Motor neuron (in vitro differentiated cells): ENCODE measurements around the gene TMEM229B. TPM values are rescaled to one million over a fixed set of nuclear protein-coding genes. Genes with fewer than 3 reads are reported as not detected.

Source experiments
- ATAC-seq, 8 experiments: fragments of 200-7000 bp; cut with Tn5 transposase; replicated peaks in 6 of 8; 2 replicates each; pipeline ENCODE4 v1.8.0; 2021; ENCODE audit warnings: mild to moderate bottlenecking in 8 of 8, moderate library complexity in 8 of 8
- H3K27ac ChIP-seq, 2 donors: fragments of 250-450 bp; sonication (Bioruptor Pico); 2 replicates each; pipeline ENCODE4 v1.9.0; 2021; ENCODE audit warnings: antibody characterized with exemption in 2 of 2, mild to moderate bottlenecking in 2 of 2, moderate library complexity in 1 of 2
- H3K4me1 ChIP-seq, 2 donors: fragments of 250-450 bp; sonication (Bioruptor Pico); replicated peaks in 1 of 2; 2 replicates each; pipeline ENCODE4 v1.6.1; 2021; ENCODE audit warnings: antibody characterized with exemption in 2 of 2, mild to moderate bottlenecking in 2 of 2, moderate library complexity in 1 of 2
- H3K4me3 ChIP-seq, 5 donors: fragments of 250-450 bp; sonication (Bioruptor Pico); 2 replicates each; pipeline ENCODE4 v1.9.0; 2021; ENCODE audit warnings: antibody characterized with exemption in 5 of 5, mild to moderate bottlenecking in 5 of 5, moderate library complexity in 4 of 5
- WGBS, 10 experiments: fragments of 450-650 bp; shearing (Covaris generic); methylation state at CpG; one replicate each; pipeline ENCODE4 v1.0.0; 2022; 5-methylcytosine and 5-hydroxymethylcytosine counted together
- in situ Hi-C, 9 experiments: fragments of 400-800 bp; cut with MboI; loops; one replicate each; pipeline ENCODE4 v1.15.0; 2021; ENCODE audit warnings: low sequenced_read_pairs in 9 of 9, low pct_unique_long_range_greater_than_20kb in 2 of 9; ENCODE audit not compliant: unreplicated experiment in 9 of 9
- total RNA-seq, 8 experiments: library from RNA; unstranded; fragments of 300-600 nt; gene quantifications; 2 replicates each; pipeline versions ENCODE4 v1.2.3 to v1.2.4, GENCODE V29; 2022

The TMEM229B gene
- total RNA-seq, 8 experiments from 2014 or later: 0.38 to 13.3 (median 0.93) TPM

- peaks cover 6 to 12% of the 10 kb centered on the region in 2 donors for H3K4me1 ChIP-seq
- in situ Hi-C loops: no loop called here
- no peak overlapping the region for H3K27ac ChIP-seq
- no peak for ATAC-seq
- no peak overlapping the region for H3K4me3 ChIP-seq
- 34 to 94% (median 73%) methylated on average over 1 to 4 of the region's 4 CpGs for WGBS, 10 experiments
These were observed 36.9 kb upstream of the TMEM229B start for GRCh38 chr14:67525389-67525788.

GRCh38 chr14:67524634-67524963 lies 36.1 kb upstream of the TMEM229B start:
- ATAC-seq: peak in 1 of 8 experiments; percentile 23
- H3K4me1 ChIP-seq: peaks cover 6 to 12% of the 10 kb centered on the region in 2 donors
- 0 to 75% (median 20%) methylated on average over 1 to 2 of the region's 3 CpGs; no CpG with 5 or more reads in 3 of the 10 experiments for WGBS, 10 experiments
- H3K27ac ChIP-seq: no peak overlapping the region
- in situ Hi-C loops: no loop called here
- H3K4me3 ChIP-seq: no peak overlapping the region

DNA sequence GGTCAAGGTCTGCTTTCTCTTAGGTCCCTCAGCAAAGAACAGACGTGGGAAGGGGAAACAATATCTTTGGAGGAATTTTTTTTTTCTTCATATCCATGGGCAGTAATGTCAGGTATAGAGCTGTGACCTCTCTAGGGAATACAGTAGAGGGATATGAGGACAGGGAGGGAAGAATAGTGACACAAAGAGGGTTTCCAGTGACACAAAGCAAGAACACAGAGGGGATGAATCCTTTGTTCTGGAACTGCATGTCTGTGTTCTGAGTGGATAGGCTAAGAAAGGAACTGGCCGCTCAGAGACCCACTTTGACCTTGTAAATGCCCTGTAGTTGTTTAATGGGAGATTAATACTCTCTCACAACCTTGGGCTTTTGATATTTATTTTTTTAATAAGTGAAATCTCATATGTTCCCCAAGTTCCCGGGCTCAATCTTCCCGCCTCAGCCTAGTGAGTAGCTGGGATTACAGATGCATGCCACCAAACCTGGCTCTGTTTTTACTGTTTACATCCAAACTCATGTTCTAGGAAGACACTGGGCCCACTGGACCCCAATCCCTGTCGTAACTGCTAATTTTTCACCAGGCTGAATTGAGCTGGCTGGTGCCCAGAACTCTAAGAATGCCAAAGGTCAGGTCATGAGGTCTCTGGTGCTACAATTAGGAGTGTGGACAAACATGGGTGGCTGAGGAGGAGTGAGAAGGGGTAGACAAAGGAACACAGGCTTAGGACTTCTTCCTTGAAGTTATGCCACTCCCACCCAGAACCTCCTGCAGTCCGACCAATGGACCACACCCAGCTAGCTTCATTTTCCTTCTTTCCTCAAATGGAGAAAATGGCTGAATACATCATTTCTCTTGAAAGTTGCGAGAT lies 35.5 kb upstream of the TMEM229B start:
- in situ Hi-C loops: no loop called here
- Histone ChIP-seq H3K27ac (no peak overlapping the region), H3K4me3 (no peak overlapping the region), H3K4me1 (peaks cover 6 to 12% of the 10 kb centered on the region in 2 donors)
- ATAC-seq: peak in 4 of 8 experiments; percentile 17 to 32 (median 22)
- 0 to 100% (median 63%) methylated on average over 1 to 7 of the region's 7 CpGs for WGBS, 10 experiments

DNA sequence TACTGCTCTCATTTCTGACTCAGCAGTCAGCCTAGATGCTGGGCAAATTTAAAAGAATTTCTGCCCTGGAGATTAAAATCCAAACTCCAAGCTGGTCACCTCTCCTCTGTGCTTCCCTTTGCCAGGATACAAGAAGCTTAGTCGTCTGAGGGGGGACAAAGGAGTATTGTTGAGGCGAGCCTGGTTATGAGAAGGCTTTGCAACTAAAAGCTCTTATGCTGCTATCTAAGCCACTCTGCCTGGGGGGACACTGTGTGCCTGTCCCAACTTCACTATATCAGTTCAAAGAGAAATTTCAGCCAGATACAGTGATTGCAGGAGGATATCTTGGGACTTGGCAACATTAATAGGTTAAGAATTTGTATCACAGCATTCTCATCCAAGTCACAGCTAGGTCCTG lies 33.7 kb upstream of the TMEM229B start:
- WGBS, 10 experiments: 0 to 40% (median 25%) methylated on average over 1 to 2 of the region's 2 CpGs; no CpG with 5 or more reads in 3 of the 10 experiments

GRCh38 chr14:67520482-67520881 lies 32.0 kb upstream of the TMEM229B start:
- ATAC-seq: no peak
- WGBS, 10 experiments: 43 to 100% (median 86%) methylated on average over 1 of the region's 1 CpG; no CpG with 5 or more reads in 4 of the 10 experiments
- H3K4me3 ChIP-seq: no peak overlapping the region

More for the DNA sequence above, 33.7 kb upstream of the TMEM229B start:
- no peak overlapping the region for H3K4me3 ChIP-seq
- ATAC-seq: no peak
- H3K4me1 ChIP-seq: peaks cover 6 to 12% of the 10 kb centered on the region in 2 donors
- H3K27ac ChIP-seq: no peak overlapping the region
- in situ Hi-C loops: no loop called here

GRCh38 chr14:67519406-67519805 lies 30.9 kb upstream of the TMEM229B start:
- in situ Hi-C loops: no loop called here
- Histone ChIP-seq H3K4me3 (no peak overlapping the region), H3K27ac (no peak overlapping the region), H3K4me1 (peaks cover 6 to 8% of the 10 kb centered on the region in 2 donors)
- ATAC-seq: no peak
- 0 to 80% (median 29%) methylated on average over 1 to 4 of the region's 5 CpGs; no CpG with 5 or more reads in 3 of the 10 experiments for WGBS, 10 experiments

More at GRCh38 chr14:67520482-67520881, 32.0 kb upstream of the TMEM229B start:
- peaks cover 6 to 12% of the 10 kb centered on the region in 2 donors for H3K4me1 ChIP-seq
- H3K27ac ChIP-seq: no peak overlapping the region
- in situ Hi-C loops: no loop called here

DNA sequence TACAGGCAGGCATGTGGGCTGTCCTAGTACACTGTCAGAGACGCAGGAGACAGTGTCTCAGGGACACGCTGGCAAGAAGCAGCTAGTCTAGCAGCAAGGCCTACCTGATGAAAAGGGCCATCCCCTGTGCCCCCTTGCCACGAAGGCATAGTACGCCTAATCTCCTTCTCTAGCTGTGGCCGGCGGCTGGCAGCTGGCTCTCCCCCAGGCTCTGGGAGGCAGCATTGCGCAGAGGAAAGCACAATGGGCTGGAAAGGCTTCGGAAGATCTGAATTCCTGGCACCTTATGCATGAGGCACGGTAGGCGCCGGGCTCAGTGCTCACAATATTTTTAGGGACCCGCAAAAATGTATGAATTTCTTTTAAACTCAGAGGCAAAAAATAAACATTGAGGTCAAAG lies 28.6 kb upstream of the TMEM229B start:
- WGBS, 10 experiments: 6 to 47% (median 19%) methylated on average over 5 to 11 of the region's 12 CpGs; no CpG with 5 or more reads in 2 of the 10 experiments
- in situ Hi-C loops: no loop called here
- peak in 7 of 8 experiments; percentile 8 to 47 (median 28) for ATAC-seq
- no peak overlapping the region for H3K4me3 ChIP-seq
- no peak overlapping the region for H3K27ac ChIP-seq
- H3K4me1 ChIP-seq: no peaks in the 10 kb centered on the region

GRCh38 chr14:67516676-67517075 lies 28.2 kb upstream of the TMEM229B start:
- ATAC-seq: no peak
- no peak overlapping the region for H3K27ac ChIP-seq
- no peak overlapping the region for H3K4me3 ChIP-seq
- WGBS, 10 experiments: 25 to 86% (median 57%) methylated on average over 1 to 2 of the region's 2 CpGs; no CpG with 5 or more reads in 6 of the 10 experiments
- in situ Hi-C loops: no loop called here
- no peaks in the 10 kb centered on the region for H3K4me1 ChIP-seq

DNA sequence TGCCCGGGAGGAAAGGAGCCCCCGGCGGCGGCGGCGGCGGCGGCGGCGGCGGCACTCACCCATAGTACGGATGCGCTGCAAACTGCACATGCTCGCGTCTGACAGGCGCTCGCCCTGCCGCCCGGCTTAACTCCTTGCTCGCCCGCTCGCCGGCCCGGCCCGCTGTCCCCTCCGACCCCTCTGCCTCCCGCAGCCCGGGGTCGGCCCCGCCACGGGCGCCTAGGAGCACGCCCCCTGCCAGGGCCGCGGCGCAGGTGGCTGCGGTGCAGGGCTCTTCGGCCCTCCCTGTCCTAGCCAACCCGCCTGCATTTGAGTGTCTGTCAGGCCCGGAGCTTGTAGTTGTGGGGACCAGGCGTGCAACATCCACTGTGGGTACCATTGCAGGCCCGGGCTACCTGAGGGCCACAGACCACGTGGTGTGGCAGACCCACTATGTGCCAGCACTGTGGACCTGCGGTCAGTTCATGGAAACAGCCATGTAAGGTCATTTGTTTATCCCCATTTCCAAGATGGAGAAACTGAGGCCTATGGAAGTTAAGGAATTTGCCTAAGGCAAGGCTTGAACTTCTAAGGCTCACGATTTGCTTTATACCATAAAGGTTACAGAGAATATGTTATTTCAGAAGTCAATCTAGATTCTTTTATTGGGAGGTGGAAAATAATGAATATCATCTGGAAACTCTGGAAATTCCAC lies 27.0 kb upstream of the TMEM229B start:
- in situ Hi-C loops: no loop called here
- Histone ChIP-seq H3K4me1 (no peaks in the 10 kb centered on the region), H3K4me3 (peak overlapping the region; percentile 43 to 80 (median 49)), H3K27ac (no peak overlapping the region)
- peak in 4 of 8 experiments; percentile 55 to 68 (median 62) for ATAC-seq
- 33 to 100% (median 89%) methylated on average over 1 to 4 of the region's 45 CpGs; no CpG with 5 or more reads in 2 of the 10 experiments for WGBS, 10 experiments

GRCh38 chr14:67514650-67515385 lies 26.3 kb upstream of the TMEM229B start:
- in situ Hi-C loops: no loop called here
- Histone ChIP-seq H3K27ac (no peak overlapping the region), H3K4me3 (peak overlapping the region; percentile 43 to 80 (median 49)), H3K4me1 (no peaks in the 10 kb centered on the region)
- ATAC-seq: peak; percentile 73 to 84 (median 76)
- 0% methylated on average over 3 of the region's 75 CpGs; no CpG with 5 or more reads in 9 of the 10 experiments for WGBS, 10 experiments

DNA sequence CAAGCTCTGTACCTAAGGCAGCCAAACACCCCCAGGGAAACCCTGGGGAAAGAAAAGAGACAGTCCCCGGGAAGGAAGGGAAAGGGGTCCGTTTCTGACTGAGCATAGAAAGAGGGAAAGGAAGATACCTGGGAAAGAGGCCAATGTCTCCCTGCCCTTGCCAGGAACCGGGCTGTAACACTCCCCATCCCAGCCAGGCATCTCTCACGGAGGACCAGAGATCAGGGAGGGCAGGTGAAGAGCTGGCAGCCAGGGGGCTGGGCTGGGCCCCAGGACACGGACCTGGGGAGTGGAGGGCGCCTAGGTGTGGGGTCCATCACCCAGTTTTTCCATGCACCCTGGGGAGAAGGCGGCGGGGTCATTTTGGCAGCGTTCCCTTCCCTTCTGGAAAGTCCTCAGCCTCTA lies 25.7 kb upstream of the TMEM229B start:
- 33 to 51% methylated on average over 1 to 4 of the region's 9 CpGs; no CpG with 5 or more reads in 8 of the 10 experiments for WGBS, 10 experiments
- no peaks in the 10 kb centered on the region for H3K4me1 ChIP-seq
- peak overlapping the region in 2 of 5 donors; percentile 57 to 80 for H3K4me3 ChIP-seq
- in situ Hi-C loops: no loop called here
- H3K27ac ChIP-seq: no peak overlapping the region
- no peak for ATAC-seq

GRCh38 chr14:67513631-67514108 lies 25.1 kb upstream of the TMEM229B start:
- Histone ChIP-seq H3K4me3 (no peak overlapping the region), H3K27ac (no peak overlapping the region), H3K4me1 (no peaks in the 10 kb centered on the region)
- no CpG with 5 or more reads among the region's 1 CpG for WGBS, 10 experiments
- ATAC-seq: peak in 3 of 8 experiments; percentile 9 to 31 (median 27)
- in situ Hi-C loops: no loop called here
